Epithelial cell of esophagus (primary cell): ENCODE results near the gene RRP12.

Experiments
- DNase-seq: peaks from one replicate; pipeline ENCODE4 v3.0.0; 2010; ENCODE audit warnings: low read depth
- H3K4me3 ChIP-seq: 2 replicates; pipeline ENCODE4 v1.5.1; 2011; ENCODE audit warnings: mild to moderate bottlenecking, low read length, control low read depth
- TF ChIP-seq, protein P1 (sequence below): IDR thresholded peaks from 2 replicates; pipeline ENCODE4 v1.5.1; 2011; ENCODE audit warnings: low read depth, mild to moderate bottlenecking, low read length, control low read depth, inconsistent platforms; ENCODE audit not compliant: insufficient read depth; ENCODE audit errors: missing control alignments

The RRP12 gene

DNA sequence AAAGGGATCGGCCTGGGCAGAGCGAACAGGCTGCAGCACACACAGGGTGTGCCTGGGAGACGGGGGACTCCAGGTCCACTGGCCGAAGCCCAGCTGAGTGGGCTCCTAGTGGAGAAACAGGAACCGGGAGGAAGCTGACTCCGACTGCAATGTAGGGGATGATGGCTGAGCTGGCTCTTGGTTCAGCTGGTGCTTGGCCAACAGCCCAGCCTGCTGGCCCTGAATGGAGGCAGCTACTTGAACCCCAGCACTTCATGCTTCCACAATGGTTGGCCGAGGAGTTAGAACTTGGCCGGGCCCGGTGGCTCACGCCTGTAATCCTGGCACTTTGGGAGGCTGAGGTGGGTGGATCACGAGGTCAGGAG is 39.6 kb downstream of the RRP12 start:
- no peak for DNase-seq
- no peak overlapping the region for H3K4me3 ChIP-seq
- TF ChIP-seq, protein P1, sequence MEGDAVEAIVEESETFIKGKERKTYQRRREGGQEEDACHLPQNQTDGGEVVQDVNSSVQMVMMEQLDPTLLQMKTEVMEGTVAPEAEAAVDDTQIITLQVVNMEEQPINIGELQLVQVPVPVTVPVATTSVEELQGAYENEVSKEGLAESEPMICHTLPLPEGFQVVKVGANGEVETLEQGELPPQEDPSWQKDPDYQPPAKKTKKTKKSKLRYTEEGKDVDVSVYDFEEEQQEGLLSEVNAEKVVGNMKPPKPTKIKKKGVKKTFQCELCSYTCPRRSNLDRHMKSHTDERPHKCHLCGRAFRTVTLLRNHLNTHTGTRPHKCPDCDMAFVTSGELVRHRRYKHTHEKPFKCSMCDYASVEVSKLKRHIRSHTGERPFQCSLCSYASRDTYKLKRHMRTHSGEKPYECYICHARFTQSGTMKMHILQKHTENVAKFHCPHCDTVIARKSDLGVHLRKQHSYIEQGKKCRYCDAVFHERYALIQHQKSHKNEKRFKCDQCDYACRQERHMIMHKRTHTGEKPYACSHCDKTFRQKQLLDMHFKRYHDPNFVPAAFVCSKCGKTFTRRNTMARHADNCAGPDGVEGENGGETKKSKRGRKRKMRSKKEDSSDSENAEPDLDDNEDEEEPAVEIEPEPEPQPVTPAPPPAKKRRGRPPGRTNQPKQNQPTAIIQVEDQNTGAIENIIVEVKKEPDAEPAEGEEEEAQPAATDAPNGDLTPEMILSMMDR, result no peak

DNA sequence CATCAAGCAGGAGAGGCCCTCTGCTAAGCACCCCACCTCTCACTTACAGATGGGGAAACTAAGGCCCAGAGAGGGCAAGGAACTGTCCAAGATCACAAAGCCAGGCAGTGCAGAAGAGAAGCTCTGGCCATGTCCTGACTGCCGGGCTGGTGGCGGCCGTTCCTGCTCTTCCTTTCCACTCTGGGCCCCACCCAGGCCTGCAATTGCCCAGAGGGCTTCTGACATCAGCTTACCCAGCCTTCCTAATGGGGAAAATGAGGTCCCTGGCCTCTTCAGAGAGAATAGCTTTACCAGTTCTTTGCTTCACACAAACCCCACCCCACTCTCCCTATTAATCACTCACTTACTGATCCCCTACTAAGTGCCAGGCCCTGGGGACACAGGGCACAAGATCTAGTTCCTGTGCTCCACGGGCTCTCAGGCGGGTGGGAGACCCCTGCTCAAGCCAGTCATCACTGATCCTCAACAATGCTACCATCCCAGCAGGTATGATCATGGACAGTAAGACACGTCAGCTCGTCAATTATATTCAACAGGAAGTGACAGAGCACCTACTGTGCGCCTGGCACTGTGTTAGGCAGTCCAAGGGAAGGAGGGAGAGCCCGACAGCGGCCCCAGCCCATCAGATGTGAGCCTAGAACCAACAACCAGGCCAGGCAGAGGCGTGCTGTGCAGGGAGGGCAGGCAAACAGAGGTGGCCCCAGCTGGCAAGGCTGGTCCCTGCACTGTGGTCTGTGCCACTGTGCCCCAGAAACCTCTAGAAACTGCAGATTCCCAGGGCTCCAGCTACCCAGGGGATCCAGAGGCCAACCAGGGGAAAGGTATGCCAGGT is 40.2 kb downstream of the RRP12 start:
- no peak overlapping the region for H3K4me3 ChIP-seq
- TF ChIP-seq, protein P1, result no peak

DNA sequence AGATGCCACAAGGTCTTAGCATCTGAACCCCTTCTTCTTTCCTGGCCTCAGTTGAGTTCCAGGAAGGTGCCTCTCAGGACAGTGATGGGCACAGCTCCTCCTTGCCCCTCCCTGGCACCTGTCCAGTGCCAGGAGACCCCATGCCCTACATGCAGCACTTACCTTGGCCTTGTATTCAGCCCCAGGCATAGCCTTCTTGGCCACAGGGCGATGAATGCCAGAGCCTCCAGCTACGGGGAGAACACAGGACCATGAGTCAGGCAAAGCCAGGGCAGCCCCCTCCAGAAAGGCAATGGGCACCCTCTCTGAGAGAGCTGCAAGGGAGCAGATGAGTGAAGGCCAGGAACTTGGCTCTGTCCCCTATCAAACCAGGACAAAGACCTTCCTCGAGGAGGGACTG is 42.4 kb downstream of the RRP12 start:
- TF ChIP-seq, protein P1, result no peak
- DNase-seq, result no peak

More for the DNA sequence above, 40.2 kb downstream of the RRP12 start:
- peak; percentile 35 for DNase-seq

DNA sequence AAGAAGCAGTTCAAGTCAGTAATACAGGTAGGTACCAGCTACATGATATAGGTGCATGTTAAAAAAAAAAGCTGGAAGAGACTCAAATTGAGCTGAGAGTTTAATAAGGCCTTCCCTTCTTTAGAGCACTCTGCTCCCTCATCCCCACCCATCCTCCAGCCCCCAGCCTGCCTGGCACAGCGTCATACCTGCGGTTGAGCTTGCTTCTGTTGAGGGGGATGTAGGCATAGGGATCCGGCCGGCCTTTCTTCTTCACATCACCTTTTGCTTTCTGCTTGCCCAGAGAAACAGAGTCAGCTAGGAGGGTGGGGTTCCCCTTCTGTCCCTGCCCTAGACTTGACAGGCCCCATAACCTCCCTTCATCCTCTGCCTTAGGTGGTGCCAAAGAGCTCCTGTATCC is 42.8 kb downstream of the RRP12 start:
- TF ChIP-seq, protein P1, result no peak
- no peak for DNase-seq
- no peak overlapping the region for H3K4me3 ChIP-seq

More for the DNA sequence above, 42.4 kb downstream of the RRP12 start:
- no peak overlapping the region for H3K4me3 ChIP-seq

DNA sequence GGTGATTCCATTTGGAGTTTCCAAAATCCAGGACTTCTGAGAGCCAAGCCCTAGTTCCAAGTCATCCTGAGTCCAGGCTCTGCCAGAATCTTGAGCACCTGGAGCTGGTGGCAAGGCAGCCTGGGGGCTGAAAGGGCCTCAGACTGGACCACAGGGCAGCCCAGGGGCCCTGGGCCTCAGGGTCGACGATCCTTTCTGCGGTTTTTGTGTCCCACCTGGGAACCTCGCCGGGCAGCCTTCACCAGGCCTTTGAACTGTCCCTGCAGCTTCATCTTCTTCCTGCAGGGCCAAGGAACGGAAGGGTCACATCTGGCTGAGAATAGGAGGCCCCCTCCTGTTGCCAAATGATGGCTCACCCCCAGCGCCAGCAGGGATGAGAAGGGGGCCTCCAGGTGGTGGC is 44.2 kb downstream of the RRP12 start:
- TF ChIP-seq, protein P1, result no peak
- no peak for DNase-seq
- no peak overlapping the region for H3K4me3 ChIP-seq

DNA sequence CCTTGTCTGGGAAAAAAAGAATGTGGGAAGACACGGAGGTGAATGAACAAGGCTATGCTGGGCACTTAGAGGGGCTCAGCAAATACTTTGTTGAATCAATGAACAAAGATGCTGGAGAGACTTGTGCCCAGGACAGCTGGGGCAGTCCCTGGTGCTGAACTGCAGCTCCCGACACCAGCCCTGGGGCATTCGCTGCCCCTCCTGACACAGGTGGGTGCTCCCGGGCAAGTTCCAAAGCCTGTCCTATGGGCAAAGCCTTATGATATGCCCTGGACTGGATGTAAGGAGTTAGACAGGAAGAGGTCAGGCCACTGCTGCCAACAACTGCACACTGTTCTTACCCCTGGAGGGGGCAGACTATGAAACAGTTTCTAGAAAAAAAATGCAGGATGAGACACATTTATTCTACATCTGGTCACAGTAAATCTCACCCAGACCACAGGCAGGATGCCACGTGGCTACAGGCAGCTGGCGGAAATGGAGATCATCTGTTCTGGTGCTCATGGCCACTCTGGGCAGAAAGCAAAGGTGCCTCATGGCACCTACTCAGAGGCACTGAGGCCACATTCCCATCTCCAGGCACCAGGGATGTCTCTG is 44.7 kb downstream of the RRP12 start:
- DNase-seq, result no peak

More for the DNA sequence above, 44.7 kb downstream of the RRP12 start:
- no peak overlapping the region for H3K4me3 ChIP-seq
- TF ChIP-seq, protein P1, result no peak
